Hepatocyte (in vitro differentiated cells): ENCODE data around the gene NNAT.

ENCODE experiments used
- CTCF ChIP-seq: fragments of 200-600 bp; sonication (generic); IDR thresholded peaks from 2 replicates; pipeline ENCODE4 v1.5.1; 2016; ENCODE audit warnings: antibody characterized with exemption, mild to moderate bottlenecking; ENCODE audit not compliant: poor library complexity
- EZH2phosphoT487 ChIP-seq: fragments of 200-600 bp; sonication (generic); IDR thresholded peaks from one replicate; pipeline ENCODE4 v1.6.1; 2018; ENCODE audit warnings: antibody characterized with exemption, mild to moderate bottlenecking, low read depth, moderate library complexity; ENCODE audit not compliant: unreplicated experiment, severe bottlenecking

GRCh38 chr20:37566590-37567330, 45.7 kb downstream of the NNAT start:
- TF ChIP-seq CTCF (no peak), EZH2phosphoT487 (no peak)
